Measurements from ENCODE around the gene TANC1. TPM values are rescaled to one million over a fixed set of nuclear protein-coding genes. Genes with fewer than 3 reads are reported as not detected.

Gene TANC1
- total and polyA plus RNA-seq, 4 donors = 23.0 to 31.6 (median 25.0) TPM

DNA sequence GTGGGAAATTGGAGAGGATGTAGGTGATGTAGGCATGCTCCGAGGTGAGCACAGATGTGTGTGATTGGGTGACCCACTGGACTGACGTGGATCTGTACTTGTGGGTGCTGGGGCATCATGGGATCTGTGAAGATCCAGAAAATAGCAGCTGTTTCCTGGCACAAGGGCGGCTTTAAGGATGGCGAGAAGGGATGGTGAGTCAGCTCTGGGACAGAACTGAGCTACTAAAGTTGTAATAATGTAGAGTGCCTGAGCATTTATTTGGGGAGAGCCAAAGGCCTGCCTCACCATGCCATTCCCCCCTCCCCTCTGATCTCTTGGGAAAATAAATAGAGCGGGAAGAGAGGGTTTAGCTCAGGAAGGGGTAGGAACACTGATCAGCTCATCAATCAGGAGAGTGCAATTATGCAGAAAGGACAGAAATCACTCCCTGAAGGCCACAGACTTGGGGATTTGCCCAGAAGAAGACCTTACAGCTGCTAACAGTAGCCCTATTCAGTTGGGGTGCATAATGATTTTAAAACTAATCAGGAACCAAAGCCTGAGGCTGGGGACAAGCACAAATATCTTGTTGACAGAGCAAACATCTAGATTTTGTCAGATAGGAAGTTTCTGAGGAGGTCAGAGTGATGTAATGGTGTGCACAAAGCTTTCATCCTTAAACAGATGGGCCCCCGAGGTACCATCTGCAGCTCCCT is 30.3 kb downstream of the TANC1 start:
- DNase-seq (ENCODE audit: low read depth in 4 of 6, low spot score in 6 of 6) = peak in 5 of 6 donors; percentile 47 to 90 (median 57)
- 51% methylated on average over 3 of the region's 6 CpGs for WGBS (ENCODE audit: insufficient coverage)
- H3K36me3 ChIP-seq (ENCODE audit: control insufficient read depth, insufficient read depth, low read length) = no peaks in the 10 kb centered on the region
- peak overlapping the region; percentile 70 for H3K27ac ChIP-seq (ENCODE audit: low read depth, low read length)
- no peak overlapping the region for H3K4me3 ChIP-seq (ENCODE audit: low read depth, low read length)
- H3K27me3 ChIP-seq (ENCODE audit: control insufficient read depth, insufficient read depth, low read length) = no peaks in the 10 kb centered on the region
- H3K4me1 ChIP-seq (ENCODE audit: control insufficient read depth, insufficient read depth, low read length) = peaks cover 27% of the 10 kb centered on the region
- no peaks in the 10 kb centered on the region for H3K9me3 ChIP-seq (ENCODE audit: control insufficient read depth, insufficient read depth, low read length)

DNA sequence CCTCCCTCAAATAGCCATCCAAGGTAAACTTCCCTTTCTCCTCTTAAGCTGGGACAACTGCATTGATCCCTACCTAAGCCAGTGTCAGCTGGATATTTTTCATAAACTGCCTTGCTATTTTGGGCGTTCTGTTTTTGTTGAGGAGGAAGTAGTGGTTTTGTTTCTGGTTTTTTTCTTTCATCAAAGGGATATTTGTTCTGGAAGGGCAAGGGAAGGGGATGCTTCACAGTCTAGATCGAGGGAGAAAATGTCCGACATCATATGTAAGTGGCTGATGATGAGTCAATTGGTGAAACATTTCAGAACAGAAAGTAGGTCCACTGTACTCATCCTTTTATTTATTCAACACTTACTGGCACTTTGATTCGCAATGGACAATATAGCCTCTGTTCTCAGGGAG is 31.0 kb downstream of the TANC1 start:
- H3K27ac ChIP-seq (ENCODE audit: low read depth, low read length) = peak overlapping the region; percentile 70
- H3K9me3 ChIP-seq (ENCODE audit: control insufficient read depth, insufficient read depth, low read length) = no peaks in the 10 kb centered on the region
- no peak overlapping the region for H3K4me3 ChIP-seq (ENCODE audit: low read depth, low read length)
- H3K27me3 ChIP-seq (ENCODE audit: control insufficient read depth, insufficient read depth, low read length) = no peaks in the 10 kb centered on the region
- H3K4me1 ChIP-seq (ENCODE audit: control insufficient read depth, insufficient read depth, low read length) = peaks cover 27% of the 10 kb centered on the region
- no peaks in the 10 kb centered on the region for H3K36me3 ChIP-seq (ENCODE audit: control insufficient read depth, insufficient read depth, low read length)
- peak in 2 of 6 donors; percentile 13 to 21 for DNase-seq (ENCODE audit: low read depth in 4 of 6, low spot score in 6 of 6)
- WGBS (ENCODE audit: insufficient coverage) = no CpG with 5 or more reads among the region's 4 CpGs

DNA sequence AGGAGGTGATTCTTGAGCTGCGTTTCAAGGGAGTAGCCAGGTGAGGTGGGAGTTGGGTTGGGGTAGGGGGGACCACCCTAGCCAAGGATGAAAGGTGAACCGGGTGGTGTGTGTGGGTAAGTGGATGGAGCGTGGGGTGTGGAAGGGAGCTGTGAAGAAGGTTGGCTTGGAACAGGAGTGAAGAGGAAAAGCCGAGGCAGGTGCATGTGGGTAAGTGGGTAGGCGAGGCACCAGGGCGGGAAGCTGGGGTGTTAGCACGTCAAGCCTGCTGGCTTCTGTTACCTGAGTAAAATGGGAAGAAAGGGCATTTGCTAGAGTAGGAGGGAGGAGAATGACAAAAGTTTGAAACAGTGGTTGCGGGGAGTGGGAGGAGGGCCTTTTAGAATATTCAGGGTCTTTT is 31.6 kb downstream of the TANC1 start:
- DNase-seq (ENCODE audit: low read depth in 4 of 6, low spot score in 6 of 6) = no peak
- no peaks in the 10 kb centered on the region for H3K27me3 ChIP-seq (ENCODE audit: control insufficient read depth, insufficient read depth, low read length)
- 97% methylated on average over 8 of the region's 8 CpGs for WGBS (ENCODE audit: insufficient coverage)
- H3K27ac ChIP-seq (ENCODE audit: low read depth, low read length) = peak overlapping the region; percentile 70
- peaks cover 27% of the 10 kb centered on the region for H3K4me1 ChIP-seq (ENCODE audit: control insufficient read depth, insufficient read depth, low read length)
- H3K4me3 ChIP-seq (ENCODE audit: low read depth, low read length) = no peak overlapping the region
- no peaks in the 10 kb centered on the region for H3K36me3 ChIP-seq (ENCODE audit: control insufficient read depth, insufficient read depth, low read length)
- H3K9me3 ChIP-seq (ENCODE audit: control insufficient read depth, insufficient read depth, low read length) = no peaks in the 10 kb centered on the region

DNA sequence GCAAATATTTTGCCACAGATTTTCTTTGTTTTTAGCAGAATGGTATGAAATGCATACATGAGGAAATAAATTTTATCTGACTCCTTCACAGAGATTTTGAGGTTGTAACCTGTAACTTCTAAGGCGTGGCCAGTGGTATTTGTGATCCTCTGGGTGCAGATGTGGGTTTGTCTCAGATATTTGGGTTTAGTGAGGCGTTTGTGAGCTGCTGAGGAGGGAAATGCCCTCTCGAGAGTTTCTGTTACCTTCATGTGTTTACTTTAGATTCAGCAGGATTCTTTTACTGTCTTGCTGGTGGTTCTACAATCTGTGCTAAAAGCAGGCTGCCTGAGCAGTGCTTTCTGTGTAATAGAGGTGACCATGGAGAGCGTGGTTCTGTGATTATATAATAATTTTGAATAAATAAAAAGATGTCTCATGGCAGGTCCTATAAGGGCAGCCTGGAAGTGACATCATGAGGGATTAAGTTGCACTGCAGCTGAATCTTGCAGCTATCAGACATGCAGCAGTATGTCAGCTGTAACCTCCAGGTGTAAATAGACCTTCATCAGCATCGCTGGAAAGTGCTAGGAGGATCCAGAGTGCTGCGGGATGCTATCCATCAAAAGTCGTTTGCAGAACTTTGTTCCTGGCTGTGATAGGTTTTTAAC is 34.1 kb downstream of the TANC1 start:
- H3K27me3 ChIP-seq (ENCODE audit: control insufficient read depth, insufficient read depth, low read length) = no peaks in the 10 kb centered on the region
- DNase-seq (ENCODE audit: low read depth in 4 of 6, low spot score in 6 of 6) = peak in 1 of 6 donors; percentile 18
- 66% methylated on average over 5 of the region's 7 CpGs for WGBS (ENCODE audit: insufficient coverage)
- no peak overlapping the region for H3K4me3 ChIP-seq (ENCODE audit: low read depth, low read length)
- H3K9me3 ChIP-seq (ENCODE audit: control insufficient read depth, insufficient read depth, low read length) = no peaks in the 10 kb centered on the region
- no peak overlapping the region for H3K27ac ChIP-seq (ENCODE audit: low read depth, low read length)
- no peaks in the 10 kb centered on the region for H3K36me3 ChIP-seq (ENCODE audit: control insufficient read depth, insufficient read depth, low read length)
- H3K4me1 ChIP-seq (ENCODE audit: control insufficient read depth, insufficient read depth, low read length) = peaks cover 27% of the 10 kb centered on the region

DNA sequence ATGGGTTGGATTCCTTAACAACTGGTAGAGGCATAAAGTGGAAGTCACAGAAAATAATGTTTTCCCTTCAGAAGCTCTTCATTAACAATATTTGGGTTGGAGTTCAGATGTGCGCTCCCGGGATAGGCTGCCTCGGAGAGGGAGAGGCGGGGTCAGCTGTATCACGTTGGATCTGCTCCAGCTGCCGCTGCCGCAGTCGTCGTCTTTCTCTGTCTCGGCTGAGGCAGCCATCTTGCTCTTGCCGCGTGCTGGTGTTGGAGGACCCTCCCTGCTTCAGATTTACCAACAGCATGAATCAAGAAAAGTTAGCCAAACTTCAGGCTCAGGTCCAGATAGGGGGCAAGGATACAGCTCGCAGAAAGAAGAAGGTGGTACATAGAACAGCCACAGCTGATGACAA is 35.1 kb downstream of the TANC1 start:
- WGBS (ENCODE audit: insufficient coverage) = 67% methylated on average over 3 of the region's 13 CpGs
- DNase-seq (ENCODE audit: low read depth in 4 of 6, low spot score in 6 of 6) = no peak
- H3K9me3 ChIP-seq (ENCODE audit: control insufficient read depth, insufficient read depth, low read length) = no peaks in the 10 kb centered on the region
- no peaks in the 10 kb centered on the region for H3K27me3 ChIP-seq (ENCODE audit: control insufficient read depth, insufficient read depth, low read length)
- H3K4me1 ChIP-seq (ENCODE audit: control insufficient read depth, insufficient read depth, low read length) = peaks cover 20% of the 10 kb centered on the region
- no peaks in the 10 kb centered on the region for H3K36me3 ChIP-seq (ENCODE audit: control insufficient read depth, insufficient read depth, low read length)
- no peak overlapping the region for H3K27ac ChIP-seq (ENCODE audit: low read depth, low read length)
- no peak overlapping the region for H3K4me3 ChIP-seq (ENCODE audit: low read depth, low read length)

DNA sequence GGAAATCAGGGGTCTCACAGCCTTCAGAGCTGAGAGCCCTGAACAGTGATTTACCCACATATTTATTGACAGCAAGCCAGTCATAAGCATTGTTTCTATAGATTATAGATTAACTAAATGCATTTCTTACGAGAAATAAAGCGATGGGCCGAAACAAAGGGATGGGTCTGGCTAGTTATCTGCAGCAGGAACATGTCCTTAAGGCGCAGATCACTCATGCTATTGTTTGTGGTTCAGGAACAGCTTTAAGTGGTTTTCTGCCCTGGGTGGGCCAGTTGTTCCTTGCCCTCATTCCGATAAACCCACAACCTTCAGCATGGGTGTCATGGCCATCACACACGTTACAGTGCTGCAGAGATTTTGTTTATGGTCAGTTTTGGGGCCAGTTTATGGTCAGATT is 36.4 kb downstream of the TANC1 start:
- no peaks in the 10 kb centered on the region for H3K9me3 ChIP-seq (ENCODE audit: control insufficient read depth, insufficient read depth, low read length)
- H3K27me3 ChIP-seq (ENCODE audit: control insufficient read depth, insufficient read depth, low read length) = no peaks in the 10 kb centered on the region
- peaks cover 11% of the 10 kb centered on the region for H3K4me1 ChIP-seq (ENCODE audit: control insufficient read depth, insufficient read depth, low read length)
- no peak overlapping the region for H3K27ac ChIP-seq (ENCODE audit: low read depth, low read length)
- H3K36me3 ChIP-seq (ENCODE audit: control insufficient read depth, insufficient read depth, low read length) = no peaks in the 10 kb centered on the region
- 100% methylated on average over 4 of the region's 6 CpGs for WGBS (ENCODE audit: insufficient coverage)
- H3K4me3 ChIP-seq (ENCODE audit: low read depth, low read length) = no peak overlapping the region
- no peak for DNase-seq (ENCODE audit: low read depth in 4 of 6, low spot score in 6 of 6)

DNA sequence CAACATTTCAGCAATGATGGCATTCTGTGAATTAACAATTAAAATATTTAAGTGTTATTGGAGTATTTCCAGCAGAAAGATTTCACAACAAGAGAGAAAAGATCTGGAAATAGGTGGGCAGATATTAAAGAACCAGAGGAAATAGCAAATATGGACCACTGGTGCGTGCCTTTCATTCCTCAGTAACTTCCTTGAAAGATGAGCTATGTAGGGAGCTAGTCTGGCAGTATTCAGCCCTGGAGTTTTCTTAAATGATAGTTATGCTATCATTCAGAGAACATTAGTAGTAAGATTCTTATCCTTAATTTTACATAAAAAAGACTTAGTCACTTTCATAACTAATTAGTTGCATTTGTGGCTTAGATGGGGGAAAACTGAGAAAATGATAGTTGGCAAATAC is 41.5 kb downstream of the TANC1 start:
- Histone ChIP-seq H3K27me3 (ENCODE audit: control insufficient read depth, insufficient read depth, low read length) (no peaks in the 10 kb centered on the region), H3K9me3 (ENCODE audit: control insufficient read depth, insufficient read depth, low read length) (peaks cover 1% of the 10 kb centered on the region), H3K4me3 (ENCODE audit: low read depth, low read length) (no peak overlapping the region), H3K4me1 (ENCODE audit: control insufficient read depth, insufficient read depth, low read length) (peaks cover 6% of the 10 kb centered on the region), H3K36me3 (ENCODE audit: control insufficient read depth, insufficient read depth, low read length) (no peaks in the 10 kb centered on the region), H3K27ac (ENCODE audit: low read depth, low read length) (no peak overlapping the region)
- no CpG with 5 or more reads among the region's 1 CpG for WGBS (ENCODE audit: insufficient coverage)
- DNase-seq (ENCODE audit: low read depth in 4 of 6, low spot score in 6 of 6) = no peak

DNA sequence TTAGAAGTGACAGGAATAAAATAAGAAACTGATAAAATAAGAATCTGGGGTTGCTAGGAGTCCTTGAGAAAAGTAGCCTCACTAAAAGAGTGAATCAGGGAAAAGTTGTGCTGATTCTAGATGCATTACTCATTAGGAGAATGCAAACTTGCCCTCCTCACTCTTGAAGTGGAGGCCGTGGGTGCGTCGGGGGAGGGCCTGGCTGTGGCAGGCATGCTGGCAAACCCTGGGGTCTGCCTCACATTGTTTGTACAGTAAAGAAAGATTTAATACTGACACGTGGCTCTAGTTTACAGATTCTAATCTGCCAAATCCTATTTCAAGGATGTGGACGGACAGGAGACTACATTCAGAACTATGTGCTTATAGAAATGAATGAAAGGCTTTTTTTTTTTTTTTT is 41.9 kb downstream of the TANC1 start:
- no peak for DNase-seq (ENCODE audit: low read depth in 4 of 6, low spot score in 6 of 6)
- peaks cover 1% of the 10 kb centered on the region for H3K9me3 ChIP-seq (ENCODE audit: control insufficient read depth, insufficient read depth, low read length)
- H3K36me3 ChIP-seq (ENCODE audit: control insufficient read depth, insufficient read depth, low read length) = no peaks in the 10 kb centered on the region
- H3K27me3 ChIP-seq (ENCODE audit: control insufficient read depth, insufficient read depth, low read length) = no peaks in the 10 kb centered on the region
- no peak overlapping the region for H3K4me3 ChIP-seq (ENCODE audit: low read depth, low read length)
- no CpG with 5 or more reads among the region's 5 CpGs for WGBS (ENCODE audit: insufficient coverage)
- H3K4me1 ChIP-seq (ENCODE audit: control insufficient read depth, insufficient read depth, low read length) = peaks cover 6% of the 10 kb centered on the region
- no peak overlapping the region for H3K27ac ChIP-seq (ENCODE audit: low read depth, low read length)

DNA sequence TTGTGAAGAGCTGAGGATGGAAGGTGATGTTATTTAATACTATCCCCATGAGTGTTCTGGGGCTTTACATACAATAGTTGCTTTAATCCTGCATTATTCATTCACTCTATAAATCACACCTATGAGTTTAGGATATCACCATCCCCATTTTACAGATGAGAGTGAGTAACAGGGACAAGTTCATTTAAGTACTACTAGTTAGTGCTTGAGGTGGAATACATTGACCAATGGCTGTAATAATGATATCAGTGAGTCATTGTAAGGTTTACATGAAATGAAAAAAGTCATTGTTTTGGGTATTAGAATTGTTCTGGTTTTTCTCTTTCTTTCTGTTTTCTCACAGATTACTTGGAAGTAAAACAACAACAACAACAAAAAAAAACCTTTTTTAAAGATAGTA is 42.5 kb downstream of the TANC1 start:
- DNase-seq (ENCODE audit: low read depth in 4 of 6, low spot score in 6 of 6) = no peak
- peaks cover 3% of the 10 kb centered on the region for H3K9me3 ChIP-seq (ENCODE audit: control insufficient read depth, insufficient read depth, low read length)
- H3K27ac ChIP-seq (ENCODE audit: low read depth, low read length) = no peak overlapping the region
- no peak overlapping the region for H3K4me3 ChIP-seq (ENCODE audit: low read depth, low read length)
- H3K36me3 ChIP-seq (ENCODE audit: control insufficient read depth, insufficient read depth, low read length) = no peaks in the 10 kb centered on the region
- H3K27me3 ChIP-seq (ENCODE audit: control insufficient read depth, insufficient read depth, low read length) = no peaks in the 10 kb centered on the region
- peaks cover 6% of the 10 kb centered on the region for H3K4me1 ChIP-seq (ENCODE audit: control insufficient read depth, insufficient read depth, low read length)

DNA sequence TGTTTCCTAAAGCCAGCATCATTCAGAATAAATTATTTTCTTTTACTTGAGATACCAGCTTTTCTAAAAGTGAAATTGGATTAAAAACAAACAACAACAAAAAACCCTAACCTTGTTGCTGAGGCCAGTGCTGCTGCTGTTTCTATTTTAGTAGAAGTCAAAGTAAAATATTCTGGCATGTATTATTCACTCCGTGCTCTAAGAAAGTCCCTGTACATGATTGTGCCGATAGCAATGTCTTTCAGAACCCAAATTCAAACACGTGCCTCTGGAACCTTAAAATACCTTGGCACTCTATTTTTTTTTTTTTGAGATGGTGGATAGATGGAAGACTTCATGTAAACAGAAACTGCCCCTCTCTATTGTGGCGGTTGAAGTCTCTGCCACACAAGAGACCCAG is 43.7 kb downstream of the TANC1 start:
- WGBS (ENCODE audit: insufficient coverage) = no CpG with 5 or more reads among the region's 4 CpGs
- Histone ChIP-seq H3K4me3 (ENCODE audit: low read depth, low read length) (no peak overlapping the region), H3K27ac (ENCODE audit: low read depth, low read length) (no peak overlapping the region)

More for the DNA sequence above, 43.7 kb downstream of the TANC1 start:
- Histone ChIP-seq H3K36me3 (ENCODE audit: control insufficient read depth, insufficient read depth, low read length) (no peaks in the 10 kb centered on the region), H3K9me3 (ENCODE audit: control insufficient read depth, insufficient read depth, low read length) (peaks cover 3% of the 10 kb centered on the region), H3K4me1 (ENCODE audit: control insufficient read depth, insufficient read depth, low read length) (peaks cover 6% of the 10 kb centered on the region), H3K27me3 (ENCODE audit: control insufficient read depth, insufficient read depth, low read length) (no peaks in the 10 kb centered on the region)
- no peak for DNase-seq (ENCODE audit: low read depth in 4 of 6, low spot score in 6 of 6)
